SK-N-SH treated with all-trans-retinoic acid at 6 μM for 48 hours (cell line): ENCODE results near the gene TJP3.

Experiments used
- ATAC-seq: fragments of 200-7000 bp; cut with Tn5 transposase; 3 replicates; pipeline ENCODE4 v1.9.1; 2020; ENCODE audit warnings: mild to moderate bottlenecking, moderate library complexity
- ARNTL ChIP-seq: fragments of 450-650 bp; formaldehyde crosslinking; IDR thresholded peaks from 2 replicates; pipeline ENCODE4 v1.5.0; 2020; ENCODE audit warnings: low read depth, mild to moderate bottlenecking, moderate library complexity, borderline replicate concordance
- BACH2 ChIP-seq: fragments of 250-450 bp; sonication (Bioruptor Pico); IDR thresholded peaks from 2 replicates; pipeline ENCODE4 v1.9.0; 2021; ENCODE audit warnings: mild to moderate bottlenecking, borderline replicate concordance
- CSDC2 ChIP-seq: fragments of 250-450 bp; sonication (Bioruptor Pico); IDR thresholded peaks from 2 replicates; pipeline ENCODE4 v1.5.0; 2020; ENCODE audit warnings: mild to moderate bottlenecking, moderate library complexity
- ESRRG ChIP-seq: fragments of 250-450 bp; sonication (Bioruptor Pico); IDR thresholded peaks from 2 replicates; pipeline ENCODE4 v1.6.1; 2021; ENCODE audit warnings: mild to moderate bottlenecking
- ISL1 ChIP-seq: fragments of 250-450 bp; sonication (Bioruptor Pico); IDR thresholded peaks from 2 replicates; pipeline ENCODE4 v2.1.2; 2022; ENCODE audit warnings: mild to moderate bottlenecking, moderate library complexity
- OSR1 ChIP-seq: fragments of 250-450 bp; sonication (Bioruptor Pico); IDR thresholded peaks from 2 replicates; pipeline ENCODE4 v1.8.0; 2022; ENCODE audit warnings: moderate library complexity, mild to moderate bottlenecking, inconsistent platforms
- PPARA ChIP-seq: fragments of 250-450 bp; sonication (Bioruptor Pico); IDR thresholded peaks from 2 replicates; pipeline ENCODE4 v1.5.0; 2020; ENCODE audit warnings: mild to moderate bottlenecking, borderline replicate concordance
- RARB ChIP-seq: fragments of 250-450 bp; sonication (Bioruptor Pico); IDR thresholded peaks from 2 replicates; pipeline ENCODE4 v1.8.0; 2021; ENCODE audit warnings: mild to moderate bottlenecking, moderate library complexity
- SNAI2 ChIP-seq: fragments of 250-450 bp; sonication (Bioruptor Pico); IDR thresholded peaks from 2 replicates; pipeline ENCODE4 v1.5.0; 2020; ENCODE audit warnings: mild to moderate bottlenecking, moderate library complexity
- TCF4 ChIP-seq: fragments of 250-450 bp; sonication (Bioruptor Pico); IDR thresholded peaks from 2 replicates; pipeline ENCODE4 v1.8.0; 2021; ENCODE audit warnings: mild to moderate bottlenecking, moderate library complexity, borderline replicate concordance
- TOX ChIP-seq: fragments of 250-450 bp; sonication (Bioruptor Pico); IDR thresholded peaks from 2 replicates; pipeline ENCODE4 v1.8.0; 2021; ENCODE audit warnings: mild to moderate bottlenecking, moderate library complexity, borderline replicate concordance
- ZC3H10 ChIP-seq: fragments of 250-450 bp; sonication (Bioruptor Pico); IDR thresholded peaks from 2 replicates; pipeline ENCODE4 v1.5.1; 2021; ENCODE audit warnings: mild to moderate bottlenecking, moderate library complexity
- ZFP3 ChIP-seq: fragments of 250-450 bp; sonication (Bioruptor Pico); IDR thresholded peaks from 2 replicates; pipeline ENCODE4 v1.5.0; 2020; ENCODE audit warnings: mild to moderate bottlenecking, moderate library complexity
- ZNF565 ChIP-seq: fragments of 450-650 bp; formaldehyde crosslinking; conservative IDR thresholded peaks from 2 replicates; pipeline ENCODE4 v1.5.0; 2020; ENCODE audit warnings: low read depth, mild to moderate bottlenecking, moderate library complexity
- ZNF70 ChIP-seq: fragments of 450-650 bp; formaldehyde crosslinking; IDR thresholded peaks from 2 replicates; pipeline ENCODE4 v1.5.0; 2020; ENCODE audit warnings: mild to moderate bottlenecking, moderate library complexity
- TF ChIP-seq, protein P1 (sequence below): fragments of 250-450 bp; sonication (Bioruptor Pico); IDR thresholded peaks from 2 replicates; pipeline ENCODE4 v1.5.1; 2021; ENCODE audit warnings: mild to moderate bottlenecking, moderate library complexity
- TF ChIP-seq, protein P2 (sequence below): fragments of 250-450 bp; sonication (Bioruptor Pico); IDR thresholded peaks from 2 replicates; pipeline ENCODE4 v1.8.0; 2021; ENCODE audit warnings: low read depth, mild to moderate bottlenecking, moderate library complexity, borderline replicate concordance
- TF ChIP-seq, protein P3 (sequence below): fragments of 250-450 bp; sonication (Bioruptor Pico); IDR thresholded peaks from 2 replicates; pipeline ENCODE4 v1.8.0; 2020; ENCODE audit warnings: mild to moderate bottlenecking, moderate library complexity, borderline replicate concordance
- TF ChIP-seq, protein P4 (sequence below): fragments of 250-450 bp; sonication (Bioruptor Pico); IDR thresholded peaks from 2 replicates; pipeline ENCODE4 v1.5.1; 2020; ENCODE audit warnings: low read depth, mild to moderate bottlenecking, moderate library complexity

TJP3 gene

DNA sequence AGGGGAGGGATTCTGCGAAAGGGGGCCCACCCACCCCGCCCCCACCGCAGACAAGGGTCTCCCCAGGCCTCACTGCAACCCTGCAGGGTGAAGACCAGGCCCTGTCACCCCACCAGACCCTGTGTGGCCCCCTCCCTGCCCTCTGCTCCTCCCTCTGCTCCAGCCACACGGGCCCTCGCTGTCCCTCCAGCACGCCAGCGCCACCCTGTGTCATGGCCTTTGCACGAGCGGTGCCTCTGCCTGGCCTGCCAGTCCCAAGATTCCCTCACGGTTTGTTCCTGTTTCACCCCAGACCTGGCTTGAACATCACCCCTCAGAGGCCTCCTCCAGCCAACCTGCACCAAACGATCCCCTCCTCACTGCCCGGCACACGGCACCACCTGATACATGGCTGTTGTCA is 35.2 kb upstream of the TJP3 start (continued):
- TF ChIP-seq CSDC2 (CRISPR knock-in tag) (no peak), ARNTL (CRISPR knock-in tag) (no peak), ISL1 (CRISPR knock-in tag) (no peak), TOX (no peak)
- TF ChIP-seq, protein P1, sequence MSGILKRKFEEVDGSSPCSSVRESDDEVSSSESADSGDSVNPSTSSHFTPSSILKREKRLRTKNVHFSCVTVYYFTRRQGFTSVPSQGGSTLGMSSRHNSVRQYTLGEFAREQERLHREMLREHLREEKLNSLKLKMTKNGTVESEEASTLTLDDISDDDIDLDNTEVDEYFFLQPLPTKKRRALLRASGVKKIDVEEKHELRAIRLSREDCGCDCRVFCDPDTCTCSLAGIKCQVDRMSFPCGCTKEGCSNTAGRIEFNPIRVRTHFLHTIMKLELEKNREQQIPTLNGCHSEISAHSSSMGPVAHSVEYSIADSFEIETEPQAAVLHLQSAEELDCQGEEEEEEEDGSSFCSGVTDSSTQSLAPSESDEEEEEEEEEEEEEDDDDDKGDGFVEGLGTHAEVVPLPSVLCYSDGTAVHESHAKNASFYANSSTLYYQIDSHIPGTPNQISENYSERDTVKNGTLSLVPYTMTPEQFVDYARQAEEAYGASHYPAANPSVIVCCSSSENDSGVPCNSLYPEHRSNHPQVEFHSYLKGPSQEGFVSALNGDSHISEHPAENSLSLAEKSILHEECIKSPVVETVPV (CRISPR knock-in tag): no peak
- TF ChIP-seq, protein P2, sequence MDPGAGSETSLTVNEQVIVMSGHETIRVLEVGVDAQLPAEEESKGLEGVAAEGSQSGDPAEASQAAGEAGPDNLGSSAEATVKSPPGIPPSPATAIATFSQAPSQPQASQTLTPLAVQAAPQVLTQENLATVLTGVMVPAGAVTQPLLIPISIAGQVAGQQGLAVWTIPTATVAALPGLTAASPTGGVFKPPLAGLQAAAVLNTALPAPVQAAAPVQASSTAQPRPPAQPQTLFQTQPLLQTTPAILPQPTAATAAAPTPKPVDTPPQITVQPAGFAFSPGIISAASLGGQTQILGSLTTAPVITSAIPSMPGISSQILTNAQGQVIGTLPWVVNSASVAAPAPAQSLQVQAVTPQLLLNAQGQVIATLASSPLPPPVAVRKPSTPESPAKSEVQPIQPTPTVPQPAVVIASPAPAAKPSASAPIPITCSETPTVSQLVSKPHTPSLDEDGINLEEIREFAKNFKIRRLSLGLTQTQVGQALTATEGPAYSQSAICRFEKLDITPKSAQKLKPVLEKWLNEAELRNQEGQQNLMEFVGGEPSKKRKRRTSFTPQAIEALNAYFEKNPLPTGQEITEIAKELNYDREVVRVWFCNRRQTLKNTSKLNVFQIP (CRISPR knock-in tag): no peak

DNA sequence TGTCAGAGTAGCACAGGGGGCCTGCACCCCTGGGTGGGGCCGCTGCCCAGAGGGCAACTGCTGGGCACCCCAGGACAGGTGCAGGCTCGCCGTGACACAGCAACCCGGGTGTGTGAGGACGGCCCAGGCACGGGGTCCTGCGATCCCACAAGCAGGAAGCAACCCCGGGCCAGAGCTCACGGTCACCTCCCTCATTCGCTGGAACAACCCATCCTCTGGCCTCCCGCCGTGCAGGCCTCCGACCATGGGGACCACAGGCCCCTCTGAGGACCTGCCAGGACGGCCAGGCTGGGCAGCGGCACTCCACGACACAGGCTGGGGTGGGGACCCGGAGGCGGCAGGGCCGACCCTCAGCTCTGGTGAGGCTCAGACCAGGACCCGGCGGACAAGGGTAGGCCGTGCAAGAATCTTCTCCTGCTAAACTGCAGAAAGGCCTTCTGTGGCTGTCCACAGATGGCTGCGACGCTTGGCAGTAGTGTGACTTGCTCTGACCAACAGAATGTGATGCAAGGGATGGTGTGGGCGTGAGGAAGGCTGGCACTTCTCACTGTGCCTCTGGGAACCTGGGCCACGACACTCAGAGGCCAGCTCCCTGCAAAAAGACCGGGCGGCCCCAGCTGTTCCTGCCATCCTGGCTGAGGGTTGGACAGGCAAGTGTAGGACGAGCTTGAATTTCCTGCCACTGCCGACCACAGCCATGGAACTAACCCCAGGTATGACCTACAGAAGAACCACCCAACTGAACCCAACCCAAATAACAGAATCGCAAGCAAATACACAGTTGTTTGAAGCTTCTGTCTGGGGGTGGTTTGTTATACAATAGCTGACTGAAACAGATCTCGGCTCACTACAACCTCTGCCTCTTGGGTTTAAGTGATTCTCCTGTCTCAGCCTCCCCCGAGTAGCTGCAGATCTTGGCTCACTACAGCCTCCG is 34.4 kb upstream of the TJP3 start:
- TF ChIP-seq PPARA (CRISPR knock-in tag): no peak
- TF ChIP-seq, protein P3, sequence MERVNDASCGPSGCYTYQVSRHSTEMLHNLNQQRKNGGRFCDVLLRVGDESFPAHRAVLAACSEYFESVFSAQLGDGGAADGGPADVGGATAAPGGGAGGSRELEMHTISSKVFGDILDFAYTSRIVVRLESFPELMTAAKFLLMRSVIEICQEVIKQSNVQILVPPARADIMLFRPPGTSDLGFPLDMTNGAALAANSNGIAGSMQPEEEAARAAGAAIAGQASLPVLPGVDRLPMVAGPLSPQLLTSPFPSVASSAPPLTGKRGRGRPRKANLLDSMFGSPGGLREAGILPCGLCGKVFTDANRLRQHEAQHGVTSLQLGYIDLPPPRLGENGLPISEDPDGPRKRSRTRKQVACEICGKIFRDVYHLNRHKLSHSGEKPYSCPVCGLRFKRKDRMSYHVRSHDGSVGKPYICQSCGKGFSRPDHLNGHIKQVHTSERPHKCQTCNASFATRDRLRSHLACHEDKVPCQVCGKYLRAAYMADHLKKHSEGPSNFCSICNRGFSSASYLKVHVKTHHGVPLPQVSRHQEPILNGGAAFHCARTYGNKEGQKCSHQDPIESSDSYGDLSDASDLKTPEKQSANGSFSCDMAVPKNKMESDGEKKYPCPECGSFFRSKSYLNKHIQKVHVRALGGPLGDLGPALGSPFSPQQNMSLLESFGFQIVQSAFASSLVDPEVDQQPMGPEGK: no peak
- no peak for TF ChIP-seq BACH2
- TF ChIP-seq, protein P4, sequence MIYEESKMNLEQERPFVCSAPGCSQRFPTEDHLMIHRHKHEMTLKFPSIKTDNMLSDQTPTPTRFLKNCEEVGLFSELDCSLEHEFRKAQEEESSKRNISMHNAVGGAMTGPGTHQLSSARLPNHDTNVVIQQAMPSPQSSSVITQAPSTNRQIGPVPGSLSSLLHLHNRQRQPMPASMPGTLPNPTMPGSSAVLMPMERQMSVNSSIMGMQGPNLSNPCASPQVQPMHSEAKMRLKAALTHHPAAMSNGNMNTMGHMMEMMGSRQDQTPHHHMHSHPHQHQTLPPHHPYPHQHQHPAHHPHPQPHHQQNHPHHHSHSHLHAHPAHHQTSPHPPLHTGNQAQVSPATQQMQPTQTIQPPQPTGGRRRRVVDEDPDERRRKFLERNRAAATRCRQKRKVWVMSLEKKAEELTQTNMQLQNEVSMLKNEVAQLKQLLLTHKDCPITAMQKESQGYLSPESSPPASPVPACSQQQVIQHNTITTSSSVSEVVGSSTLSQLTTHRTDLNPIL: no peak
- no peak for TF ChIP-seq ARNTL (CRISPR knock-in tag)
- no peak for TF ChIP-seq OSR1 (CRISPR knock-in tag)
- no peak for TF ChIP-seq RARB (CRISPR knock-in tag)
- TF ChIP-seq ISL1 (CRISPR knock-in tag): no peak
- no peak for TF ChIP-seq CSDC2 (CRISPR knock-in tag)
- TF ChIP-seq ZC3H10 (CRISPR knock-in tag): no peak
- TF ChIP-seq ESRRG (CRISPR knock-in tag): no peak
- TF ChIP-seq, protein P2 (CRISPR knock-in tag): no peak
- TF ChIP-seq TCF4 (CRISPR knock-in tag): no peak
- no peak for TF ChIP-seq ZNF70 (CRISPR knock-in tag)
- TF ChIP-seq ZFP3 (CRISPR knock-in tag): no peak
- no peak for TF ChIP-seq ZNF565 (CRISPR knock-in tag)
- no peak for TF ChIP-seq TOX
- TF ChIP-seq SNAI2 (CRISPR knock-in tag): no peak
- ATAC-seq: no peak

DNA sequence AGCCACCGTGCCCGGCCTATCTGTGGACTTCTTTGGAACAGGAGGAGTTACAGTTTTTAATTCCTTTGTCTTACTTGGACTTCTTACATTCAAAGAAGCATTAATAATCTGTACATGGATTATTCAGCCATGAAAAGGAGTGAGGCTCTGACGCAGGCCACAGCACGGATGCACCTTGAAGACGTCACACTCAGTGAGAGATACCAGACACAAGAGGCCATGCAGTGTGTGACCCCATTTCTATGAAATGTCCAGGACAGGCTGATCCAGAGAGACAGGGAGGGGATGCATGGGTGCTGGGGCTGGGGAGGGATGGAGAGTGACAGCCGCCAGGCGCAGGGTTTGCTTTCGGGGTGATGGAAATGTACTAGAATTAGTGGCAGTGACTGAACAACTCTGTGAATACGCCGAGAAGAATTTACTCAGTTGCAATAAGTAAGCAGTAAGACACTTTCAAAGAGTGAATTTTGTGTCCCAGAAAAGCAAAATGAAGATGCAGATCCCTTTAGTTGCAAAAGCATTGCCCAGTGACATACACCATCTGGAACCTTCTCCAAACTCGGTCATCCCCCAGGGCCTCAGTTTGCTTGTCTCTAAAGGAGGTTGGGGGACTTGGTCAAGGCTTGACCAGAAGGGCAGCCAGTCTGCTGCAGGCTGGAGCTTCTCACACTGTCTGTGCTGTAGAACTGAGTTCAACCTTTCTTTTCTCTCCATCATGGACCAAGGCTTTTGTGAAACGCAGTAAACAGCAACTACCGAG is 33.2 kb upstream of the TJP3 start:
- no peak for TF ChIP-seq SNAI2 (CRISPR knock-in tag)
- no peak for TF ChIP-seq ZNF565 (CRISPR knock-in tag)
- TF ChIP-seq ARNTL (CRISPR knock-in tag): no peak
- TF ChIP-seq TOX: no peak
- no peak for TF ChIP-seq ZNF70 (CRISPR knock-in tag)
- no peak for ATAC-seq
